ENCODE results near the gene ETFA.

DNA sequence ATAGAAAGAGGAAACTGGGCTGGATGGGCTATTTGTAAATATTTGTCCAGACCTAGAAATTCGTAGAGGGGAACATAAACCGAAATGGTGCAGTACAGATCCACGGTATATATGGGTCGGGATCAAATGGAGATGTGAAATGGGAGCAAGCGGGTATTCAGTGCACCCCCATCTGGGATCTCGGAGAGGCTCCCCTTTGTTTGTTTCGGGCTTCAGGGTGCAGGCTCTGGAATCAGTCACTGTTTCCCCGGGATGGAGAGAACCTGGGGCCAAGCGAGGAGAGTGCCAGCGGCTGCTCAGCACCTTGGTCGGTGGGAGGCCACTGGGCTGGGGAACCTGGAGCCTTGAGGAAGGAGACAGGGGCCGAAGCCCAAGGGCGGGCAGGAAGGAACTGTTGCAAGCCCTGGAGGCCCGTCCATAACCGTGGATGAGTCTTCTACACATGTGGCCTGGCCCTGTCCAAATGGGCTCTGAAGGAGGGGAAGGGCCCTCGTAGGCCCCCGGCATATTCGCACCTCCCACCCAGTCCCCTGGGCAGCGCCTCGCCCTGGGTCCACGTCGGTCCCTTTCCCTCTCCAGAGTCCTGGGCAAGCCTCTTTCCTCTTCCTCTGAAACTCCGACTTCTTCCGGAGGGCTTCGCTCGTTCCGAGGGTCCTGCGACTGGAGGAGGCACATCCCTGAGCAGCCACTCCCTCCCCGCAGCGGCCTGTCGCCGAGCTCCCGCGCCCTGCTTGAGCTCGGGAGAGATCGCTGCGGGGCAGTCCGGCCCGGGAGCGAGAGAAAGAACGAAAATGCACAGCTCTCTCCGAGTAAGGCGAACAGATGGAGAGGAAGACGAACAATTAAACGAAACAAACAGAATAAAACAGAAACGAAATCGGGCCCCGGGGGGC lies 28.3 kb upstream of the ETFA start:
- TF ChIP-seq TCF12 (IDR thresholded peaks at IDR 0.05; ENCODE audit: low read depth) (no peak), ZBTB7A (IDR thresholded peaks at IDR 0.05; ENCODE audit: low read depth) (no peak), EP300 (IDR thresholded peaks at IDR 0.05; ENCODE audit: borderline replicate concordance) (no peak), USF1 (IDR thresholded peaks at IDR 0.05) (no peak), TEAD4 (IDR thresholded peaks at IDR 0.05) (no peak), FOXM1 (IDR thresholded peaks at IDR 0.05; ENCODE audit: borderline replicate concordance, low read depth) (no peak), EGR1 (IDR thresholded peaks at IDR 0.05) (no peak), YY1 (IDR thresholded peaks at IDR 0.05; ENCODE audit: low read depth) (no peak), TAF1 (IDR thresholded peaks at IDR 0.05; ENCODE audit: low read depth) (no peak), CEBPB (IDR thresholded peaks at IDR 0.05) (no peak)
- TF ChIP-seq, protein P1, sequence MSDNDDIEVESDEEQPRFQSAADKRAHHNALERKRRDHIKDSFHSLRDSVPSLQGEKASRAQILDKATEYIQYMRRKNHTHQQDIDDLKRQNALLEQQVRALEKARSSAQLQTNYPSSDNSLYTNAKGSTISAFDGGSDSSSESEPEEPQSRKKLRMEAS (IDR thresholded peaks at IDR 0.05) = no peak
